GM23338 (cell line): ENCODE results near the gene RIPOR3. TPM values are rescaled to one million over a fixed set of nuclear protein-coding genes. Genes with fewer than 3 reads are reported as not detected.
A peak's percentile ranks its signal among the peaks of the same experiment; 100 is the strongest.
"Not testable (repeated sequence)": the region's sequence is repeated elsewhere in the genome, so short reads cannot be mapped to it uniquely, and the experiment has no call there.

Experiments used
- ATAC-seq: fragments of 200-7000 bp; cut with Tn5 transposase; 3 replicates; pipeline ENCODE4 v1.9.1; 2020
- DNase-seq: peaks from one replicate; pipeline ENCODE4 v3.0.0-alpha.2; 2015; ENCODE audit warnings: low spot score
- H2AFZ ChIP-seq: fragments of 200-600 bp; sonication (generic); 2 replicates; pipeline ENCODE4 v1.8.0; 2016; ENCODE audit warnings: antibody characterized with exemption, mild to moderate bottlenecking, moderate library complexity
- H3F3A ChIP-seq: fragments of 200-600 bp; sonication (generic); replicated peaks from 2 replicates; pipeline ENCODE4 v1.8.0; 2017; ENCODE audit warnings: antibody characterized with exemption, mixed run types, low read depth
- H3K27ac ChIP-seq: fragments of 200-600 bp; sonication (generic); 2 replicates; pipeline ENCODE4 v1.6.1; 2016; ENCODE audit warnings: low read depth
- H3K27me3 ChIP-seq: fragments of 200-600 bp; sonication (generic); 2 replicates; pipeline ENCODE4 v1.8.0; 2016; ENCODE audit warnings: mild to moderate bottlenecking, mixed run types, moderate library complexity; ENCODE audit not compliant: insufficient read depth
- H3K36me3 ChIP-seq: fragments of 200-600 bp; sonication (generic); 2 replicates; pipeline ENCODE4 v1.8.0; 2016; ENCODE audit warnings: mild to moderate bottlenecking; ENCODE audit not compliant: insufficient read depth
- H3K4me1 ChIP-seq: fragments of 200-600 bp; sonication (generic); 2 replicates; pipeline ENCODE4 v1.8.0; 2016; ENCODE audit warnings: mild to moderate bottlenecking, moderate library complexity; ENCODE audit not compliant: insufficient read depth
- H3K4me2 ChIP-seq: fragments of 200-600 bp; sonication (generic); 2 replicates; pipeline ENCODE4 v1.7.1; 2017; ENCODE audit warnings: mixed run types
- H3K4me3 ChIP-seq: fragments of 200-600 bp; sonication (generic); 2 replicates; pipeline ENCODE4 v1.6.1; 2016; ENCODE audit warnings: mixed run types
- H3K79me2 ChIP-seq: fragments of 200-600 bp; sonication (generic); replicated peaks from 2 replicates; pipeline ENCODE4 v1.8.0; 2017; ENCODE audit warnings: mild to moderate bottlenecking; ENCODE audit not compliant: insufficient read depth
- H3K9me2 ChIP-seq: fragments of 200-600 bp; sonication (generic); 2 replicates; pipeline ENCODE4 v1.8.0; 2017; ENCODE audit not compliant: insufficient read depth
- H4K20me1 ChIP-seq: fragments of 200-600 bp; sonication (generic); replicated peaks from 2 replicates; pipeline ENCODE4 v1.8.0; 2017; ENCODE audit warnings: mild to moderate bottlenecking; ENCODE audit not compliant: insufficient read depth
- H3K27ac Mint-ChIP-seq: 2 replicates; pipeline ENCODE4 v1.8.0; 2020; ENCODE audit warnings: inconsistent platforms, mild to moderate bottlenecking, moderate library complexity, mixed read lengths
- H3K27me3 Mint-ChIP-seq: 3 replicates; pipeline ENCODE4 v1.8.0; 2022; ENCODE audit warnings: low read depth, mild to moderate bottlenecking, moderate library complexity, mixed read lengths, inconsistent platforms; ENCODE audit not compliant: insufficient read depth, poor library complexity
- H3K36me3 Mint-ChIP-seq: 3 replicates; pipeline ENCODE4 v1.8.0; 2021; ENCODE audit warnings: low read depth, mild to moderate bottlenecking, inconsistent platforms, moderate library complexity, mixed read lengths
- H3K4me1 Mint-ChIP-seq: 3 replicates; pipeline ENCODE4 v1.8.0; 2020; ENCODE audit warnings: mild to moderate bottlenecking, inconsistent platforms, mixed read lengths
- H3K4me3 Mint-ChIP-seq: 3 replicates; pipeline ENCODE4 v1.8.0; 2021; ENCODE audit warnings: moderate library complexity, mild to moderate bottlenecking, inconsistent platforms, mixed read lengths
- H3K9me3 Mint-ChIP-seq: 3 replicates; pipeline ENCODE4 v1.8.0; 2020; ENCODE audit warnings: moderate library complexity, mild to moderate bottlenecking, inconsistent platforms, mixed read lengths
- CREB1 ChIP-seq: fragments of 250-450 bp; sonication (Bioruptor Pico); IDR thresholded peaks from 2 replicates; pipeline ENCODE4 v1.5.0; 2020; ENCODE audit warnings: low read depth, mild to moderate bottlenecking, moderate library complexity
- polyA plus RNA-seq: library from polyadenylated mRNA; unstranded; fragments of >200 nt; fragmentation: Nextera tagmentation; extraction: Ambion mirVana; gene quantifications from 2 replicates; pipeline ENCODE4 v1.2.1, GENCODE V29; 2016
- total RNA-seq: library from RNA; depleted of rRNA; stranded (reverse); fragments of >200 nt; shearing (Covaris generic); gene quantifications from 2 replicates; pipeline ENCODE4 v1.2.3, GENCODE V29; 2014

Gene RIPOR3
- total and polyA plus RNA-seq, 2 experiments from 2014 or later: 4.9 to 6.3 TPM

- H3K27me3 ChIP-seq, H4K20me1 ChIP-seq, H3K36me3 ChIP-seq, H2AFZ ChIP-seq, H3K79me2 ChIP-seq, H3K9me2 ChIP-seq: not testable (repeated sequence)
- Mint-ChIP-seq H3K27me3 (peaks cover 36% of the 10 kb centered on the region), H3K36me3 (peaks cover 12% of the 10 kb centered on the region; the same call in 2 of the 3 replicates), H3K27ac (peak overlapping the region; percentile 96), H3K9me3 (peaks cover 12% of the 10 kb centered on the region; the same call in 2 of the 3 replicates), H3K4me3 (peak overlapping the region; percentile 52), H3K4me1 (peaks cover 54% of the 10 kb centered on the region)
- Histone ChIP-seq H3K27ac (peak overlapping the region; percentile 98), H3K4me1 (peaks cover 28% of the 10 kb centered on the region), H3K4me3 (peak overlapping the region; percentile 35), H3K4me2 (peak overlapping the region; percentile 69), H3F3A (peaks cover 12% of the 10 kb centered on the region; the same call in 1 of the 2 replicates)
- peak; percentile 80 for DNase-seq
- peak; percentile 68 for ATAC-seq
Observed at GRCh38 chr20:50641625-50642287, 49.6 kb downstream of the RIPOR3 start.

- not testable (repeated sequence) for H3K4me2 ChIP-seq, H3K27me3 ChIP-seq, H3K9me2 ChIP-seq, H3K4me3 ChIP-seq, H3K27ac ChIP-seq, H3K36me3 Mint-ChIP-seq, H3K4me3 Mint-ChIP-seq, H4K20me1 ChIP-seq, H3K9me3 Mint-ChIP-seq, H2AFZ ChIP-seq, H3K79me2 ChIP-seq, H3K36me3 ChIP-seq
- Mint-ChIP-seq H3K4me1 (peaks cover 59% of the 10 kb centered on the region), H3K27me3 (peaks cover 38% of the 10 kb centered on the region), H3K27ac (peak overlapping the region; percentile 30; the same call in 1 of the 2 replicates)
- Histone ChIP-seq H3F3A (peaks cover 12% of the 10 kb centered on the region; the same call in 1 of the 2 replicates), H3K4me1 (peaks cover 34% of the 10 kb centered on the region)
- peak; percentile 53 for DNase-seq
- ATAC-seq: peak; percentile 1; the same call in 2 of the 3 replicates
Observed at GRCh38 chr20:50639971-50640711, 51.2 kb downstream of the RIPOR3 start.

GRCh38 chr20:50638015-50638847 is 53.1 kb downstream of the RIPOR3 start:
- H3K4me3 Mint-ChIP-seq, H3K27ac ChIP-seq, H3K9me3 Mint-ChIP-seq, H3K36me3 ChIP-seq, H2AFZ ChIP-seq, H3K79me2 ChIP-seq, H3K9me2 ChIP-seq, H3K4me3 ChIP-seq, H3K36me3 Mint-ChIP-seq, H3K27me3 ChIP-seq, H3F3A ChIP-seq, H4K20me1 ChIP-seq: not testable (repeated sequence)
- peak overlapping the region; percentile 75 for H3K27ac Mint-ChIP-seq
- ATAC-seq: peak; percentile 13
- H3K4me1 ChIP-seq: peaks cover 29% of the 10 kb centered on the region
- peaks cover 53% of the 10 kb centered on the region for H3K4me1 Mint-ChIP-seq
- DNase-seq: peak; percentile 68
- H3K4me2 ChIP-seq: 0 out of 2 replicates have a peak overlapping the region, but pooled peaks have one; percentile 15
- peaks cover 34% of the 10 kb centered on the region for H3K27me3 Mint-ChIP-seq
- peak; percentile 41 for TF ChIP-seq CREB1 (CRISPR knock-in tag)
